GM12878 (cell line): ENCODE data around the gene PADI2. TPM values are rescaled to one million over a fixed set of nuclear protein-coding genes. Genes with fewer than 3 reads are reported as not detected.
A peak's percentile ranks its signal among the peaks of the same experiment; 100 is the strongest.

Experiments used
- FOS ChIP-seq: IDR thresholded peaks from 3 replicates; pipeline ENCODE4 v1.6.1; 2011; ENCODE audit warnings: borderline replicate concordance; ENCODE audit not compliant: insufficient read length; ENCODE audit errors: extremely low read depth
- HDAC2 ChIP-seq: fragments of 200-600 bp; sonication (generic); IDR thresholded peaks from 2 replicates; pipeline ENCODE4 v1.6.1; 2017
- HDGF ChIP-seq: fragments of 450-650 bp; IDR thresholded peaks from 2 replicates; pipeline ENCODE4 v1.6.1; 2016; ENCODE audit warnings: antibody characterized with exemption
- KLF5 ChIP-seq: fragments of 450-650 bp; IDR thresholded peaks from 2 replicates; pipeline ENCODE4 v1.6.1; 2014; ENCODE audit warnings: mild to moderate bottlenecking; ENCODE audit not compliant: partially characterized antibody
- LARP7 ChIP-seq: fragments of 450-650 bp; IDR thresholded peaks from 2 replicates; pipeline ENCODE4 v1.6.1; 2017; ENCODE audit warnings: mild to moderate bottlenecking
- MYB ChIP-seq: fragments of 150-350 bp; IDR thresholded peaks from 2 replicates; pipeline ENCODE4 v1.6.1; 2014; ENCODE audit warnings: mild to moderate bottlenecking, low read depth, low read length, borderline replicate concordance
- PAX5 ChIP-seq: IDR thresholded peaks from 2 replicates; pipeline ENCODE4 v1.6.1; 2011; ENCODE audit warnings: low read depth, low read length, borderline replicate concordance
- POU2F2 ChIP-seq: IDR thresholded peaks from 3 replicates; pipeline ENCODE4 v1.6.1; 2011; ENCODE audit warnings: low read depth, mild to moderate bottlenecking, low read length, borderline replicate concordance
- PRDM15 ChIP-seq: fragments of 450-650 bp; formaldehyde crosslinking; IDR thresholded peaks from 2 replicates; pipeline ENCODE4 v1.4.0; 2020; ENCODE audit warnings: mild to moderate bottlenecking, moderate library complexity
- SP1 ChIP-seq: IDR thresholded peaks from one replicate; pipeline ENCODE4 v1.6.1; 2011; ENCODE audit warnings: low read depth, low read length
- SREBF1 ChIP-seq: IDR thresholded peaks from 2 replicates; pipeline ENCODE4 v1.6.1; 2012; ENCODE audit warnings: mild to moderate bottlenecking, low read length
- TARDBP ChIP-seq: IDR thresholded peaks from 2 replicates; pipeline ENCODE4 v1.6.1; 2016; ENCODE audit warnings: borderline replicate concordance
- ZBTB11 ChIP-seq: fragments of 450-650 bp; formaldehyde crosslinking; IDR thresholded peaks from 2 replicates; pipeline ENCODE4 v1.5.0; 2022; ENCODE audit warnings: mild to moderate bottlenecking, missing genetic modification characterization
- ZNF592 ChIP-seq: fragments of 450-650 bp; IDR thresholded peaks from 2 replicates; pipeline ENCODE4 v1.6.1; 2017; ENCODE audit warnings: mild to moderate bottlenecking, moderate library complexity
- polyA plus RNA-seq, 11 experiments: library from polyadenylated mRNA; depleted of rRNA in 4 of 11; unstranded in 6 of 11; stranded (reverse) in 5 of 11; fragments of >200 nt; fragmentation: Nextera tagmentation in 4 of 11; fragmentation: Illumina TruSeq in 1 of 11; extraction: Ambion mirVana in 4 of 11; extraction: Trizol in 1 of 11; gene quantifications; 1 replicate in 1 of 11; 2 replicates in 10 of 11; pipeline versions ENCODE4 v1.2.1 to v1.2.3, GENCODE V29; 2011 to 2016; ENCODE audit warnings: inconsistent platforms in 2 of 11, missing spikeins in 2 of 11, low read depth in 1 of 11
- total RNA-seq, 4 experiments: library from RNA; depleted of rRNA in 3 of 4; stranded (reverse); fragments of >200 nt in 3 of 4; fragmentation: Illumina TruSeq in 1 of 4; extraction: Trizol in 1 of 4; gene quantifications; 2 replicates each; pipeline versions ENCODE4 v1.2.1 to v1.2.3, GENCODE V29; 2013 to 2021
- TF ChIP-seq, protein P1 (sequence below): IDR thresholded peaks from 2 replicates; pipeline ENCODE4 v1.6.1; 2011; ENCODE audit warnings: low read depth, low read length, improper control_type of control experiment, borderline replicate concordance
- TF ChIP-seq, protein P2 (sequence below): IDR thresholded peaks from 2 replicates; pipeline ENCODE4 v1.6.1; 2011; ENCODE audit warnings: mild to moderate bottlenecking, low read depth, low read length, moderate library complexity; ENCODE audit not compliant: insufficient replicate concordance

The PADI2 gene
- total and polyA plus RNA-seq, 10 of the 15 experiments (the other 5 are each of a cell fraction or from before 2014, with no cell fraction given) = 0.05 to 3.0 (median 0.10) TPM; not detected in 1

- no peak for TF ChIP-seq ZNF592
- TF ChIP-seq SREBF1 = no peak
- TF ChIP-seq FOS = no peak
- TF ChIP-seq, protein P1, sequence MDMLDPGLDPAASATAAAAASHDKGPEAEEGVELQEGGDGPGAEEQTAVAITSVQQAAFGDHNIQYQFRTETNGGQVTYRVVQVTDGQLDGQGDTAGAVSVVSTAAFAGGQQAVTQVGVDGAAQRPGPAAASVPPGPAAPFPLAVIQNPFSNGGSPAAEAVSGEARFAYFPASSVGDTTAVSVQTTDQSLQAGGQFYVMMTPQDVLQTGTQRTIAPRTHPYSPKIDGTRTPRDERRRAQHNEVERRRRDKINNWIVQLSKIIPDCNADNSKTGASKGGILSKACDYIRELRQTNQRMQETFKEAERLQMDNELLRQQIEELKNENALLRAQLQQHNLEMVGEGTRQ = peak; percentile 45; the same call in 1 of the 2 replicates
- TF ChIP-seq LARP7 = peak; percentile 38; the same call in 1 of the 2 replicates
- no peak for TF ChIP-seq PRDM15 (CRISPR knock-in tag)
- no peak for TF ChIP-seq TARDBP
- TF ChIP-seq PAX5 = no peak
- no peak for TF ChIP-seq HDAC2
- TF ChIP-seq MYB = no peak
- no peak for TF ChIP-seq ZBTB11
- TF ChIP-seq SP1 = peak; percentile 50
- TF ChIP-seq POU2F2 = no peak
- no peak for TF ChIP-seq KLF5
- TF ChIP-seq, protein P2, sequence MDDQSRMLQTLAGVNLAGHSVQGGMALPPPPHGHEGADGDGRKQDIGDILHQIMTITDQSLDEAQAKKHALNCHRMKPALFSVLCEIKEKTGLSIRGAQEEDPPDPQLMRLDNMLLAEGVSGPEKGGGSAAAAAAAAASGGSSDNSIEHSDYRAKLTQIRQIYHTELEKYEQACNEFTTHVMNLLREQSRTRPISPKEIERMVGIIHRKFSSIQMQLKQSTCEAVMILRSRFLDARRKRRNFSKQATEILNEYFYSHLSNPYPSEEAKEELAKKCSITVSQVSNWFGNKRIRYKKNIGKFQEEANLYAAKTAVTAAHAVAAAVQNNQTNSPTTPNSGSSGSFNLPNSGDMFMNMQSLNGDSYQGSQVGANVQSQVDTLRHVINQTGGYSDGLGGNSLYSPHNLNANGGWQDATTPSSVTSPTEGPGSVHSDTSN = no peak
- TF ChIP-seq HDGF = peak; percentile 82; the same call in 1 of the 2 replicates
Measured at GRCh38 chr1:17053685-17054410, 65.4 kb downstream of the PADI2 start, which contains the start of gene SDHB (continued).
